ENCODE measurements around the gene EXOG. TPM values are rescaled to one million over a fixed set of nuclear protein-coding genes. Genes with fewer than 3 reads are reported as not detected.

The EXOG gene
- total and polyA plus RNA-seq, 12 donors: 10.7 to 39.9 (median 25.4) TPM

DNA sequence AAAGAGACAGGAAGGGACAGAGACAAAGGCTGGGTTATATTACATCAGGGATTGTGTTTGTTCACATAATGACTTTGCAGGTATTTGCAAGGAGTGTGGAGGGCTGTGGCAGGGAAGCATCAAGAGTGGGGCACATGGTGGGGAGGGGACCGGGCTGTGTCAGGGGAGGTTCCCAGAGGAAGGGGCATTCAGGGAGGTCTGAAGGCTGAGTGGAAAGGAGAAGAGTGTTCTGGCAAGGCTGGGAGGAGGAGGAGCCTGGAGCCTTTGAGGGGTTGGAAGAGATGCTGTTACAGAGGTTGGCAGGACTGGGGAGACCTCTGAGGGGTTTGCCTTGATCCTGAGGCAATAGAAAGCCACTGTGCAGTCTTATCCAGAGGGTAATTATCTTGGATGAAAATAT, 49.4 kb downstream of the EXOG start:
- no peaks in the 10 kb centered on the region for H3K9me3 ChIP-seq
- peaks cover 20 to 79% (median 48%) of the 10 kb centered on the region in 9 donors for H3K4me1 ChIP-seq
- peaks cover 0 to 18% (median 0%) of the 10 kb centered on the region in 9 donors for H3K36me3 ChIP-seq
- H3K4me3 ChIP-seq: no peak overlapping the region
- WGBS, 2 donors: 87 to 90% methylated on average over 1 of the region's 1 CpG
- DNase-seq: no peak
- intact Hi-C loops (cut with DNase I): no loop called here
- no peaks in the 10 kb centered on the region for H3K27me3 ChIP-seq
- TF ChIP-seq, protein P1, sequence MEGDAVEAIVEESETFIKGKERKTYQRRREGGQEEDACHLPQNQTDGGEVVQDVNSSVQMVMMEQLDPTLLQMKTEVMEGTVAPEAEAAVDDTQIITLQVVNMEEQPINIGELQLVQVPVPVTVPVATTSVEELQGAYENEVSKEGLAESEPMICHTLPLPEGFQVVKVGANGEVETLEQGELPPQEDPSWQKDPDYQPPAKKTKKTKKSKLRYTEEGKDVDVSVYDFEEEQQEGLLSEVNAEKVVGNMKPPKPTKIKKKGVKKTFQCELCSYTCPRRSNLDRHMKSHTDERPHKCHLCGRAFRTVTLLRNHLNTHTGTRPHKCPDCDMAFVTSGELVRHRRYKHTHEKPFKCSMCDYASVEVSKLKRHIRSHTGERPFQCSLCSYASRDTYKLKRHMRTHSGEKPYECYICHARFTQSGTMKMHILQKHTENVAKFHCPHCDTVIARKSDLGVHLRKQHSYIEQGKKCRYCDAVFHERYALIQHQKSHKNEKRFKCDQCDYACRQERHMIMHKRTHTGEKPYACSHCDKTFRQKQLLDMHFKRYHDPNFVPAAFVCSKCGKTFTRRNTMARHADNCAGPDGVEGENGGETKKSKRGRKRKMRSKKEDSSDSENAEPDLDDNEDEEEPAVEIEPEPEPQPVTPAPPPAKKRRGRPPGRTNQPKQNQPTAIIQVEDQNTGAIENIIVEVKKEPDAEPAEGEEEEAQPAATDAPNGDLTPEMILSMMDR (IDR thresholded peaks at IDR 0.05): no peak
- H3K27ac ChIP-seq: peak overlapping the region in 5 of 10 donors; percentile 17 to 98 (median 90)
- no peak for ATAC-seq

DNA sequence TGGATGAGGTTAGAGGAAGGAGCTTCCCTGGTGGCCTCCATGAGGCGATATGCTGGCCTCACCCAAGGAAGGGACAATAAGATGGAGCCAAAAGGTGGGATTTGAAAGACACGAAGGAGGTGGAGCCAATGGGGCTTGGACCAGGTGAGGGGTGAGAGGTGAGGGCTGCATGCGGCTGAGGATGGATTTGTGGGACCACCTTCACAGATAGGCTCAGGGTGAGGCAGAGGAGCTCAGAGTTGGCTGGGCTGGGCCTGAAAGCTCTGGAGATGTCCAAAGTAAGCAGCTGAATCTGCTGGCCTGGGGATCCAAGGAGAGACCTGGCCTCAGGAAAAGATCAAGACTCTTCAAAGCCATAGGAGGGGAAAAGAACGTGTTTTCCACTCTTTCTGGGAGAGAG, 49.8 kb downstream of the EXOG start:
- H3K4me3 ChIP-seq: no peak overlapping the region
- H3K4me1 ChIP-seq: peaks cover 17 to 75% (median 45%) of the 10 kb centered on the region in 9 donors
- TF ChIP-seq, protein P1 (IDR thresholded peaks at IDR 0.05): no peak
- DNase-seq (no peak), ATAC-seq (no peak)
- intact Hi-C loops (cut with DNase I): no loop called here
- peak overlapping the region in 5 of 10 donors; percentile 17 to 98 (median 90) for H3K27ac ChIP-seq
- peaks cover 0 to 22% (median 0%) of the 10 kb centered on the region in 9 donors for H3K36me3 ChIP-seq
- no peaks in the 10 kb centered on the region for H3K9me3 ChIP-seq
- H3K27me3 ChIP-seq: no peaks in the 10 kb centered on the region
- WGBS, 2 donors: 94% methylated on average over 4 of the region's 4 CpGs

DNA sequence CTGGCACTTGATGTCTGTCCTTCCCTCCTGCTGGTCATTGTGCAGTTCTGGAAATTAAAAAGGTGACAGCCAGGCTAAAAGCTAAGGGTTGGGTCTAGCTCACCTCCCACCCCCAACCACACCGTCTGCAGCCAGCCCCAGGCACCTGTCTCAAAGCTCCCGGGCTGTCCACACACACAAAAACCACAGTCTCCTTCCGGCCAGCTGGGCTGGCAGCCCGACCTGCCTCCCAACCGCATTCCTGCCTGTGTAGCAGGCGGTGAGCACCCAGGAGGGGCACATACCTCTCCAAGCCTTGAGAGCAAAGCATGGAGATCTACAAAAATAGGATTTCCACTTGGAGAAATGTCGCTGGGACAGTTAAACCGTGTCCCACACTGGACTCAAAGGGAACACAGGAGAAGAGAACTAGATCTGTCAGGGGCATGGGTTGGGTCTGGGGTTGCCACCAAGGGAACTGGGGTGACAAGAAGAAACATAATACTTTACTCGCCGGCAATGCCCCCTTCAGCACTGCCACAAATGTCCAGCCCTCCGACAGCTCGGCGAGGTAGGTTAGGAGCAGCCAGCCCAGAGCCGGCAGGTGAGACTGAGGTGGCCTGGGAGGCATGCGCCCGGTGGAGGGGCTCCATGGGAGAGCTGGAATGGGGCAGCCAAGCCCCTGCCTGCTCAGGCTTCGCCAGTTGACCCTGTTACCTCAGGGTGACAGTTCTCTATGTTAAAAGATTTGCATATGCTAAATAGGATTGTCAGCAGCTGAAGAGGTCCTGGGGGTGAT, 52.2 kb downstream of the EXOG start:
- H3K36me3 ChIP-seq: peaks cover 0 to 34% (median 0%) of the 10 kb centered on the region in 9 donors
- no peak overlapping the region for H3K4me3 ChIP-seq
- DNase-seq (peak in 1 of 2 donors; percentile 39), ATAC-seq (peak in 7 of 8 donors; percentile 13 to 56 (median 37))
- 53 to 63% methylated on average over 17 of the region's 17 CpGs for WGBS, 2 donors
- H3K4me1 ChIP-seq: peaks cover 0 to 51% (median 21%) of the 10 kb centered on the region in 9 donors
- intact Hi-C loops (cut with DNase I): no loop called here
- peak overlapping the region in 9 of 10 donors; percentile 22 to 90 (median 70) for H3K27ac ChIP-seq
- no peaks in the 10 kb centered on the region for H3K9me3 ChIP-seq
- no peaks in the 10 kb centered on the region for H3K27me3 ChIP-seq
- TF ChIP-seq, protein P1 (IDR thresholded peaks at IDR 0.05): no peak

GRCh38 chr3:38549082-38549481, 52.9 kb downstream of the EXOG start:
- H3K27me3 ChIP-seq: no peaks in the 10 kb centered on the region
- no peak overlapping the region for H3K4me3 ChIP-seq
- DNase-seq: no peak
- H3K9me3 ChIP-seq: peaks cover 0 to 2% (median 0%) of the 10 kb centered on the region in 11 donors
- WGBS, 2 donors: 61 to 73% methylated on average over 9 of the region's 9 CpGs
- peaks cover 0 to 41% (median 0%) of the 10 kb centered on the region in 9 donors for H3K36me3 ChIP-seq
- ATAC-seq: peak in 6 of 8 donors; percentile 3 to 29 (median 16)
- intact Hi-C loops (cut with DNase I): no loop called here
- TF ChIP-seq, protein P1 (IDR thresholded peaks at IDR 0.05): no peak
- peaks cover 0 to 47% (median 16%) of the 10 kb centered on the region in 9 donors for H3K4me1 ChIP-seq
- peak overlapping the region in 9 of 10 donors; percentile 22 to 90 (median 70) for H3K27ac ChIP-seq
